ENCODE results near the gene ZMYND19. TPM values are rescaled to one million over a fixed set of nuclear protein-coding genes. Genes with fewer than 3 reads are reported as not detected.
"Not testable (repeated sequence)": the region's sequence is repeated elsewhere in the genome, so short reads cannot be mapped to it uniquely, and the experiment has no call there.

Gene ZMYND19
- total and polyA plus RNA-seq, 9 donors: 18.5 to 22.8 (median 19.2) TPM

DNA sequence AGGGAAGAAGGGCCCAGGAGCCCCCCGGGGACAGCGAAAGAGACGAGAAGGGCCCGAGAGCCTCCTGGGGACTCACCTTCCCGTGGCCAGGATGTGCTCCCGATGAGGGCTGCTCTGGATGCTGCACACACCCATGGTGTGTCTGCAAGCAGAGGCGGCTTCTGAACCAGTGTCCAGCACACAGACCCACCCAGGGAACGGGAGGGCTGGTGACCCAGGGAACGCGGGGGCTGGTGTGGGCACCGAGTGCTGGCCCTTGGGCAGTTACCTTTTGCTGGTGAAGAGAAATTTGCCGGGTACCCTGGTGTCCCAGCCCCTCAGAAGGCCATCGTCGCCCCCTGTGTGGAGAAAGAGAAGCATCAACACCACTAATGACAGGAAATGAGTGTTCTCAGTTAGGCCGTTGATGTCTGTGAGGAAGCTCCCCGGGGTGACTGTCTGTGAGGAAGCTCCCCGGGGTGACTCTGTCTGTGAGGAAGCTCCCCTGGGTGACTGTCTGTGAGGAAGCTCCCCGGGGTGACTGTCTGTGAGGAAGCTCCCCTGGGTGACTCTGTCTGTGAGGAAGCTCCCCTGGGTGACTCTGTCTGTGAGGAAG lies 25.4 kb downstream of the ZMYND19 start:
- Histone ChIP-seq H3K4me3 (ENCODE audit: low read length) (no peak overlapping the region), H3K27ac (ENCODE audit: low read length) (no peak overlapping the region), H3K36me3 (ENCODE audit: control insufficient read depth, insufficient read depth, low read length) (peaks cover 22% of the 10 kb centered on the region), H3K27me3 (ENCODE audit: control insufficient read depth, insufficient read depth, low read length) (no peaks in the 10 kb centered on the region), H3K4me1 (ENCODE audit: control insufficient read depth, insufficient read depth, low read length) (no peaks in the 10 kb centered on the region), H3K9me3 (replicated peaks; ENCODE audit: control insufficient read depth, low read depth, low read length) (no peaks in the 10 kb centered on the region)
- no peak for DNase-seq
- 96% methylated on average over 7 of the region's 18 CpGs for WGBS (ENCODE audit: insufficient coverage)

GRCh38 chr9:137564134-137564533 lies 26.2 kb downstream of the ZMYND19 start:
- H3K36me3 ChIP-seq (ENCODE audit: control insufficient read depth, insufficient read depth, low read length): peaks cover 22% of the 10 kb centered on the region

GRCh38 chr9:137558127-137558526 lies 32.2 kb downstream of the ZMYND19 start:
- H3K9me3 ChIP-seq (replicated peaks; ENCODE audit: control insufficient read depth, low read depth, low read length): no peaks in the 10 kb centered on the region
- DNase-seq: no peak
- no CpG with 5 or more reads among the region's 4 CpGs for WGBS (ENCODE audit: insufficient coverage)
- H3K27me3 ChIP-seq (ENCODE audit: control insufficient read depth, insufficient read depth, low read length): no peaks in the 10 kb centered on the region
- no peak overlapping the region for H3K4me3 ChIP-seq (ENCODE audit: low read length)
- peaks cover 35% of the 10 kb centered on the region for H3K36me3 ChIP-seq (ENCODE audit: control insufficient read depth, insufficient read depth, low read length)
- H3K4me1 ChIP-seq (ENCODE audit: control insufficient read depth, insufficient read depth, low read length): peaks cover 9% of the 10 kb centered on the region
- H3K27ac ChIP-seq (ENCODE audit: low read length): no peak overlapping the region

More at GRCh38 chr9:137564134-137564533, 26.2 kb downstream of the ZMYND19 start:
- no peaks in the 10 kb centered on the region for H3K27me3 ChIP-seq (ENCODE audit: control insufficient read depth, insufficient read depth, low read length)
- no peaks in the 10 kb centered on the region for H3K4me1 ChIP-seq (ENCODE audit: control insufficient read depth, insufficient read depth, low read length)
- no peak for DNase-seq
- H3K4me3 ChIP-seq (ENCODE audit: low read length): no peak overlapping the region
- no peak overlapping the region for H3K27ac ChIP-seq (ENCODE audit: low read length)
- no peaks in the 10 kb centered on the region for H3K9me3 ChIP-seq (replicated peaks; ENCODE audit: control insufficient read depth, low read depth, low read length)
- WGBS (ENCODE audit: insufficient coverage): 95% methylated on average over 9 of the region's 10 CpGs

GRCh38 chr9:137556069-137556838 lies 34.1 kb downstream of the ZMYND19 start:
- DNase-seq: peak; percentile 68
- 79% methylated on average over 24 of the region's 24 CpGs for WGBS (ENCODE audit: insufficient coverage)
- H3K27ac ChIP-seq (ENCODE audit: low read length): peak overlapping the region; percentile 47

DNA sequence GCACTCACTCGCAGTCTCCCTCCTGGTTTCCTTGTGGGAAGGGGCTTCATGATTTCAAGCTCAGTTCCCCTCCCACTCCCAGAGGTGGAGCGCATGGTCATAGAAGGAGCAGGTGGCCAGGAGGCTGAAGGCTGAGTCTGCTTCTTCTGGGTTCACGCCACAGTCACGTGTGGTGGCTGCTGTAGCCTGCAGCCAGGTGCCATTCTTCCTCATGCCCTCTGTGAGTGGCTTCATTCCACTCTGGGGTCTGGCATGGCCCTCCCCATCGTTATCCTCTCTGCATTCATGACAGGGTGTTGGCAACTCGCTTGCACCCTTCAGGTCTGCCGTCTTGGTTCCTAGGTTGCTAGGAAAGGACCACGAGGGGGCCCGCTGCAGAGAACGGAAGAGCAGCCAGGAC lies 35.1 kb downstream of the ZMYND19 start:
- peaks cover 30% of the 10 kb centered on the region for H3K36me3 ChIP-seq (ENCODE audit: control insufficient read depth, insufficient read depth, low read length)
- no peak overlapping the region for H3K4me3 ChIP-seq (ENCODE audit: low read length)
- DNase-seq: no peak
- no peaks in the 10 kb centered on the region for H3K27me3 ChIP-seq (ENCODE audit: control insufficient read depth, insufficient read depth, low read length)
- 85% methylated on average over 7 of the region's 10 CpGs for WGBS (ENCODE audit: insufficient coverage)
- H3K27ac ChIP-seq (ENCODE audit: low read length): no peak overlapping the region
- H3K4me1 ChIP-seq (ENCODE audit: control insufficient read depth, insufficient read depth, low read length): peaks cover 18% of the 10 kb centered on the region
- H3K9me3 ChIP-seq (replicated peaks; ENCODE audit: control insufficient read depth, low read depth, low read length): no peaks in the 10 kb centered on the region

More at GRCh38 chr9:137556069-137556838, 34.1 kb downstream of the ZMYND19 start:
- Histone ChIP-seq H3K4me1 (ENCODE audit: control insufficient read depth, insufficient read depth, low read length) (peaks cover 15% of the 10 kb centered on the region), H3K9me3 (replicated peaks; ENCODE audit: control insufficient read depth, low read depth, low read length) (no peaks in the 10 kb centered on the region), H3K4me3 (ENCODE audit: low read length) (no peak overlapping the region), H3K36me3 (ENCODE audit: control insufficient read depth, insufficient read depth, low read length) (peaks cover 32% of the 10 kb centered on the region), H3K27me3 (ENCODE audit: control insufficient read depth, insufficient read depth, low read length) (no peaks in the 10 kb centered on the region)

- H3K9me3 ChIP-seq (replicated peaks; ENCODE audit: control insufficient read depth, low read depth, low read length): no peaks in the 10 kb centered on the region
- no peak for DNase-seq
- H3K4me3 ChIP-seq (ENCODE audit: low read length): no peak overlapping the region
- peaks cover 25% of the 10 kb centered on the region for H3K4me1 ChIP-seq (ENCODE audit: control insufficient read depth, insufficient read depth, low read length)
- no peak overlapping the region for H3K27ac ChIP-seq (ENCODE audit: low read length)
- H3K36me3 ChIP-seq (ENCODE audit: control insufficient read depth, insufficient read depth, low read length): peaks cover 30% of the 10 kb centered on the region
- H3K27me3 ChIP-seq (ENCODE audit: control insufficient read depth, insufficient read depth, low read length): no peaks in the 10 kb centered on the region
- WGBS (ENCODE audit: insufficient coverage): no CpG with 5 or more reads among the region's 1 CpG
Observed at GRCh38 chr9:137554349-137554748, 36.0 kb downstream of the ZMYND19 start.

DNA sequence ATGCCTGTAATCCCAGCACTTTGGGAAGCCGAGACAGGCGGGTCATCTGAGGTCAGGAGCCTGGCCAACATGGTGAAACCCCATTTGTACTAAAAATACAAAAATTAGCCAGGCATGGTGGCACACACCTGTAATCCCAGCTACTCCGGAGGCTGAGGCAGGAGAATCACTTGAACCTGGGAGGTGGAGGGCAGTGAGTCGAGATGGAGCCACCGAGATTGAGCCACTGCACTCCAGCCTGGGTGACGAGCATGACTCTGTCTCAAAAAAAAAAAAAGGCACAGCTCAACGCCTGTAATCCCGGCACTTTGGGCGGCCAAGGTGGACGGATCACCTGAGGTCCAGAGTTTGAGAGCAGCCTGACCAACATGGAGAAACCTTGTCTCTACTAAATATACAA lies 36.7 kb downstream of the ZMYND19 start:
- Histone ChIP-seq H3K4me1 (ENCODE audit: control insufficient read depth, insufficient read depth, low read length) (peaks cover 25% of the 10 kb centered on the region), H3K36me3 (ENCODE audit: control insufficient read depth, insufficient read depth, low read length) (peaks cover 29% of the 10 kb centered on the region)
- not testable (repeated sequence) for H3K4me3 ChIP-seq (ENCODE audit: low read length); H3K9me3 ChIP-seq (replicated peaks; ENCODE audit: control insufficient read depth, low read depth, low read length); H3K27me3 ChIP-seq (ENCODE audit: control insufficient read depth, insufficient read depth, low read length); DNase-seq; H3K27ac ChIP-seq (ENCODE audit: low read length)
- WGBS (ENCODE audit: insufficient coverage): 91% methylated on average over 6 of the region's 10 CpGs

DNA sequence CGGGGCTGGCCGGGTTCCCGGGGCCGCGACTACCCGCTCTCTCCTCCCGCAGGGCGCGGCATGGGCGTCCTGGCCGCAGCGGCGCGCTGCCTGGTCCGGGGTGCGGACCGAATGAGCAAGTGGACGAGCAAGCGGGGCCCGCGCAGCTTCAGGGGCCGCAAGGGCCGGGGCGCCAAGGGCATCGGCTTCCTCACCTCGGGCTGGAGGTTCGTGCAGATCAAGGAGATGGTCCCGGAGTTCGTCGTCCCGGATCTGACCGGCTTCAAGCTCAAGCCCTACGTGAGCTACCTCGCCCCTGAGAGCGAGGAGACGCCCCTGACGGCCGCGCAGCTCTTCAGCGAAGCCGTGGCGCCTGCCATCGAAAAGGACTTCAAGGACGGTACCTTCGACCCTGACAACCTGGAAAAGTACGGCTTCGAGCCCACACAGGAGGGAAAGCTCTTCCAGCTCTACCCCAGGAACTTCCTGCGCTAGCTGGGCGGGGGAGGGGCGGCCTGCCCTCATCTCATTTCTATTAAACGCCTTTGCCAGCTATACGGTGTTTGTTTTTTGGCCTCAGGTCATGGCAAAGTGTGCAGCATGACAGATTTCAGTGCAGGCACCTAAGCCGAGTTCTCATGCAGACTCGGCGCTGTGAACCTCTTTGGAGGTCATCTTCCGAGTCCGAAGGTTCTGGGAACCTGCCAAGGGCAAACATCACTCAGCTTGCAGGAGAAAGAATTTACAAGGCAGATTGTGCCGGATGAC lies 38.1 kb downstream of the ZMYND19 start:
- DNase-seq: peak; percentile 24
- Histone ChIP-seq H3K4me1 (ENCODE audit: control insufficient read depth, insufficient read depth, low read length) (peaks cover 25% of the 10 kb centered on the region), H3K36me3 (ENCODE audit: control insufficient read depth, insufficient read depth, low read length) (peaks cover 22% of the 10 kb centered on the region), H3K9me3 (replicated peaks; ENCODE audit: control insufficient read depth, low read depth, low read length) (no peaks in the 10 kb centered on the region), H3K27ac (ENCODE audit: low read length) (peak overlapping the region; percentile 59), H3K27me3 (ENCODE audit: control insufficient read depth, insufficient read depth, low read length) (no peaks in the 10 kb centered on the region), H3K4me3 (ENCODE audit: low read length) (peak overlapping the region; percentile 64)
- WGBS (ENCODE audit: insufficient coverage): 7% methylated on average over 57 of the region's 58 CpGs

DNA sequence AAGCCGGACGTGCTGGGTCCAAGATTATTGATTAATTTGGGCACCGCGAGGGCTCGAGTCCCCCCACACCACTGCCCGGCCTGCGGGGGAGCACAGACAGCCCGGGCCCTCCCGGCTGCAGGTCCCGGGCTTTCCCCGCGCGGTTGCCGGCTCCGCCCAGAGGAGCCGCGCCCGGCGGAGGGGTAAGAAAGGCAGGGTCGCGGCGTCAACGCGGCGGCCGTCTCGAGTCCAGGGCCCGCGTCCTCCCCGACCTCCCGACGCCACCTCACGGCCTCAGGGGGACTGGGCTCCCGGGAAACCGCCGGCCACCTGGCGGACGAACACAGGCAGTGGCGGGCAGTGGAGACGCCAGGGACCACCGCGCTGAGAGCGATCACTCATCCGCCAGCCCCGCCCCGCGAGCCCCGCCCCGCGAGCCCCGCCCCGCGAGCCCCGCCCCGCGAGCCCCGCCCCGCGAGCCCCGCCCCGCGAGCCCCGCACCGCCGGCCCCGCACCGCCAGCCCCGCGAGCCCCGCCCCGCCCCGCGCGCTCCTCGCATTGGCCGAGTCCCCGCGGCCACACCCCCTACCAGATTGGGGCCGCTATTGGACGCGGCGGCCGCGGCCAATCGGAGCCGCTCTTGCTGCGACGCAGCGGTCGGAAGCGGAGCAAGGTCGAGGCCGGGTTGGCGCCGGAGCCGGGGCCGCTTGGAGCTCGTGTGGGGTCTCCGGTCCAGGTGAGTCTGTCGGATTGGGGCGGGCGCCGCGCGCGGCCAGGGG lies 38.9 kb downstream of the ZMYND19 start, which contains the start of gene MRPL41:
Gene MRPL41 (plus strand): TSS at position 616 of the 758 bp plus-strand sequence. CDS start 203 bp downstream, outside the sequence.
- peaks cover 22% of the 10 kb centered on the region for H3K4me1 ChIP-seq (ENCODE audit: control insufficient read depth, insufficient read depth, low read length)

More for the DNA sequence above, 38.9 kb downstream of the ZMYND19 start, which contains the start of gene MRPL41:
- H3K27ac ChIP-seq (ENCODE audit: low read length): peak within 1 kb of the TSS; percentile 59
- peak within 1 kb of the TSS; percentile 64 for H3K4me3 ChIP-seq (ENCODE audit: low read length)
- H3K9me3 ChIP-seq (replicated peaks; ENCODE audit: control insufficient read depth, low read depth, low read length): no peaks in the 10 kb centered on the region
- peaks cover 16% of the 10 kb centered on the region for H3K36me3 ChIP-seq (ENCODE audit: control insufficient read depth, insufficient read depth, low read length)
- DNase-seq: peak; percentile 94
- WGBS (ENCODE audit: insufficient coverage): under 1% methylated on average over 99 of the region's 106 CpGs
- no peaks in the 10 kb centered on the region for H3K27me3 ChIP-seq (ENCODE audit: control insufficient read depth, insufficient read depth, low read length)
